ENCODE results near the gene PKN1. TPM values are rescaled to one million over a fixed set of nuclear protein-coding genes. Genes with fewer than 3 reads are reported as not detected.

Gene PKN1
- total and polyA plus RNA-seq, 2 of the 13 experiments (the other 11 are each of a cell fraction or from before 2014, with no cell fraction given): 45.7 to 54.5 TPM

DNA sequence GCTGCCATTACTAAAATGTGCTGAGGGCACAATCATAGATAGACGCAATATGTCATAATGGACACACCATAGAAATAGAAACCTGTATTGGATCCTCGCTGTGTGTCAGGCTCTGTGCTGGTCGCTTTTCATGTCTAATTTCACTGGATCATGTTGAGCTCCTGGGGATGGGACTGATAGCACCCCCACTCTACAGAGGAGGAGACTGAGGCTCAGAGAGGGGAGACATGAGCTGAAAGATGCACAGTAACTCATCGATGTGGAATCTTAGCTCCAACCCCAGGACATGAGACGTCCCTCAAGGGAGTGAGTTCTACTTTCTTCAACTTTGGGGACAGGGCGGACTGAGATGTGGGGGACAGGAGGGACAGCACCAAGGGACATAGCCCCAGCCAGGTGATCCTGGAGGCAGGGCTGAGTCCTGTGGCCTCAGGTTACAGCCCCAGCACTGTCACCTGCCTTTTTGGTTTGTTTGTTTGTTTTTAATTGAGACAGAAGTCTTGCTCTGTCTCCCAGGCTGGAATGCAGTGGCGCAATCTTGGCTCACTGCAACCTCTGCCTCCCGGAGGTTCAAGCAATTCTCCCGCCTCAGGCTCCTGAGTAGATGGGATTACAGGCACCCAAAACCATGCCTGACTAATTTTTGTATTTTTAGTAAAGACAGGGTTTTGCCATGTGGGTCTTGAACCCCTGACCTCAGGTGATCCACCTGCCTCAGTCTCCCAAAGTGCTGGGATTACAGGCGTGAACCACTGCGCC, 69.4 kb downstream of the PKN1 start (continued):
- TF ChIP-seq ZBTB40 (IDR thresholded peaks at IDR 0.05): no peak
- TF ChIP-seq ZBTB40 (CRISPR knock-in tag; IDR thresholded peaks at IDR 0.05): no peak
- TF ChIP-seq GFI1 (CRISPR knock-in tag; IDR thresholded peaks at IDR 0.05; ENCODE audit: borderline replicate concordance): no peak
- no peak for TF ChIP-seq LCORL (IDR thresholded peaks at IDR 0.05)
- peak; percentile 90 for TF ChIP-seq LCORL (CRISPR knock-in tag; IDR thresholded peaks at IDR 0.05)
- TF ChIP-seq ZNF30 (CRISPR knock-in tag; IDR thresholded peaks at IDR 0.05): no peak
- no peak for TF ChIP-seq ZNF362 (CRISPR knock-in tag; IDR thresholded peaks at IDR 0.05; ENCODE audit: borderline replicate concordance)
- TF ChIP-seq, protein P1, sequence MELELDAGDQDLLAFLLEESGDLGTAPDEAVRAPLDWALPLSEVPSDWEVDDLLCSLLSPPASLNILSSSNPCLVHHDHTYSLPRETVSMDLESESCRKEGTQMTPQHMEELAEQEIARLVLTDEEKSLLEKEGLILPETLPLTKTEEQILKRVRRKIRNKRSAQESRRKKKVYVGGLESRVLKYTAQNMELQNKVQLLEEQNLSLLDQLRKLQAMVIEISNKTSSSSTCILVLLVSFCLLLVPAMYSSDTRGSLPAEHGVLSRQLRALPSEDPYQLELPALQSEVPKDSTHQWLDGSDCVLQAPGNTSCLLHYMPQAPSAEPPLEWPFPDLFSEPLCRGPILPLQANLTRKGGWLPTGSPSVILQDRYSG (CRISPR knock-in tag; IDR thresholded peaks at IDR 0.05): no peak
- no peak for TF ChIP-seq DPF2 (CRISPR knock-in tag; IDR thresholded peaks at IDR 0.05; ENCODE audit: borderline replicate concordance, low read depth)
- no peak for TF ChIP-seq ZNF251 (CRISPR knock-in tag; IDR thresholded peaks at IDR 0.05)
- no peak for TF ChIP-seq TMF1 (CRISPR knock-in tag; IDR thresholded peaks at IDR 0.05; ENCODE audit: low read depth)
- TF ChIP-seq HNRNPLL (IDR thresholded peaks at IDR 0.05; ENCODE audit: low read depth, low read length, poor library complexity, severe bottlenecking): no peak
- TF ChIP-seq, protein P2, sequence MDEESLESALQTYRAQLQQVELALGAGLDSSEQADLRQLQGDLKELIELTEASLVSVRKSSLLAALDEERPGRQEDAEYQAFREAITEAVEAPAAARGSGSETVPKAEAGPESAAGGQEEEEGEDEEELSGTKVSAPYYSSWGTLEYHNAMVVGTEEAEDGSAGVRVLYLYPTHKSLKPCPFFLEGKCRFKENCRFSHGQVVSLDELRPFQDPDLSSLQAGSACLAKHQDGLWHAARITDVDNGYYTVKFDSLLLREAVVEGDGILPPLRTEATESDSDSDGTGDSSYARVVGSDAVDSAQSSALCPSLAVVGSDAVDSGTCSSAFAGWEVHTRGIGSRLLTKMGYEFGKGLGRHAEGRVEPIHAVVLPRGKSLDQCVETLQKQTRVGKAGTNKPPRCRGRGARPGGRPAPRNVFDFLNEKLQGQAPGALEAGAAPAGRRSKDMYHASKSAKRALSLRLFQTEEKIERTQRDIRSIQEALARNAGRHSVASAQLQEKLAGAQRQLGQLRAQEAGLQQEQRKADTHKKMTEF (CRISPR knock-in tag; IDR thresholded peaks at IDR 0.05): peak; percentile 54; the same call in 1 of the 2 replicates
- TF ChIP-seq HNRNPH1 (optimal IDR thresholded peaks at IDR 0.05; ENCODE audit: low read depth, low read length): no peak
- TF ChIP-seq TCF7 (IDR thresholded peaks at IDR 0.05; ENCODE audit: low read depth): no peak
- TF ChIP-seq TCF12 (IDR thresholded peaks at IDR 0.05): no peak
- no peak for TF ChIP-seq TCF12 (CRISPR knock-in tag; IDR thresholded peaks at IDR 0.05)

All from HepG2 (cell line).